ENCODE measurements around the gene PITX3. TPM values are rescaled to one million over a fixed set of nuclear protein-coding genes. Genes with fewer than 3 reads are reported as not detected.

PITX3 gene
- total and polyA plus RNA-seq, 4 donors = not detected

- peaks cover 1 to 21% (median 15%) of the 10 kb centered on the region in 4 donors for H3K4me1 ChIP-seq (ENCODE audit: control insufficient read depth in 4 of 4, insufficient read depth in 4 of 4, low read length in 3 of 4)
- WGBS = 95% methylated on average over 2 of the region's 2 CpGs
- H3K27me3 ChIP-seq (ENCODE audit: control insufficient read depth in 4 of 4, insufficient read depth in 4 of 4, low read length in 3 of 4) = no peaks in the 10 kb centered on the region
These were observed 43.8 kb upstream of the PITX3 start for GRCh38 chr10:102285133-102285532.

GRCh38 chr10:102284531-102284930, 43.2 kb upstream of the PITX3 start:
- peaks cover 1 to 21% (median 16%) of the 10 kb centered on the region in 4 donors for H3K4me1 ChIP-seq (ENCODE audit: control insufficient read depth in 4 of 4, insufficient read depth in 4 of 4, low read length in 3 of 4)
- no peak overlapping the region for H3K9ac ChIP-seq (ENCODE audit: low read depth in 1 of 2, low read length in 2 of 2)
- no peaks in the 10 kb centered on the region for H3K9me3 ChIP-seq (ENCODE audit: control insufficient read depth in 4 of 4, low read length in 3 of 4)
- no peak for TF ChIP-seq RXRA (IDR thresholded peaks at IDR 0.05)
- TF ChIP-seq HNF4A (conservative IDR thresholded peaks at IDR 0.05) = no peak
- TF ChIP-seq RAD21 (IDR thresholded peaks at IDR 0.05) = no peak
- H3K36me3 ChIP-seq (ENCODE audit: control insufficient read depth in 4 of 4, insufficient read depth in 3 of 4, low read depth in 1 of 4, low read length in 3 of 4) = peaks cover 0 to 5% (median under 1%) of the 10 kb centered on the region in 4 donors
- DNase-seq (ENCODE audit: low spot score) = no peak
- H3K27ac ChIP-seq (ENCODE audit: low read depth in 1 of 2, low read length in 2 of 2) = no peak overlapping the region
- H3K4me3 ChIP-seq (ENCODE audit: low read depth in 1 of 3, low read length in 3 of 3) = no peak overlapping the region
- H3K27me3 ChIP-seq (ENCODE audit: control insufficient read depth in 4 of 4, insufficient read depth in 4 of 4, low read length in 3 of 4) = no peaks in the 10 kb centered on the region
- 97% methylated on average over 2 of the region's 2 CpGs for WGBS

More at GRCh38 chr10:102285133-102285532, 43.8 kb upstream of the PITX3 start:
- Histone ChIP-seq H3K9ac (ENCODE audit: low read depth in 1 of 2, low read length in 2 of 2) (no peak overlapping the region), H3K36me3 (ENCODE audit: control insufficient read depth in 4 of 4, insufficient read depth in 3 of 4, low read depth in 1 of 4, low read length in 3 of 4) (peaks cover 0 to 5% (median under 1%) of the 10 kb centered on the region in 4 donors), H3K9me3 (ENCODE audit: control insufficient read depth in 4 of 4, low read length in 3 of 4) (no peaks in the 10 kb centered on the region), H3K4me3 (ENCODE audit: low read depth in 1 of 3, low read length in 3 of 3) (no peak overlapping the region), H3K27ac (ENCODE audit: low read depth in 1 of 2, low read length in 2 of 2) (no peak overlapping the region)
- DNase-seq (ENCODE audit: low spot score) = no peak
- TF ChIP-seq NR2F2 (IDR thresholded peaks at IDR 0.05) (no peak), JUND (IDR thresholded peaks at IDR 0.05) (no peak), RXRA (IDR thresholded peaks at IDR 0.05) (no peak), HNF4G (IDR thresholded peaks at IDR 0.05) (no peak), HNF4A (conservative IDR thresholded peaks at IDR 0.05) (no peak), FOXA2 (IDR thresholded peaks at IDR 0.05) (no peak), TAF1 (conservative IDR thresholded peaks at IDR 0.05) (no peak), GABPA (IDR thresholded peaks at IDR 0.05 in 1 of 2, conservative IDR thresholded peaks at IDR 0.05 in 1 of 2) (no peak)
- TF ChIP-seq, protein P1, sequence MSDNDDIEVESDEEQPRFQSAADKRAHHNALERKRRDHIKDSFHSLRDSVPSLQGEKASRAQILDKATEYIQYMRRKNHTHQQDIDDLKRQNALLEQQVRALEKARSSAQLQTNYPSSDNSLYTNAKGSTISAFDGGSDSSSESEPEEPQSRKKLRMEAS (IDR thresholded peaks at IDR 0.05) = no peak

DNA sequence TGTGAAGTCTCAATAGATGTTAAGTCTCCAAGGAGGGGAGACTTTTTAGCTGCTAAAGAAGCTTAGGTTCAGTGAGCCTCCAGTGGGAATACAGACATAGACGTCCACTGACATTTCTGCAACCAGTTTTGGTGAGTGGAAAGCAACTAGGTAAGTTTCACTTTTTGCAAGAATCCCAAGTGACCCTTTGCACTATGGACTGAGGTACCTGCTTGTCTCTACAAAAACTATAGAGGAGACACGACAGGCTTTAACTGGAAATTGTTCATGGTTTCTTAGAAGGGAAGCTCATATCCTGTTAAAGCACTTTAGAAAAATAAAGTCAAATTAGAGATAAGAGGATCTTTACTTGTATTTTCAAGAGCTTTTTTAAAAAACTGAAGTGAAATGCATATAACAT, 42.6 kb upstream of the PITX3 start:
- peaks cover 2 to 21% (median 16%) of the 10 kb centered on the region in 4 donors for H3K4me1 ChIP-seq (ENCODE audit: control insufficient read depth in 4 of 4, insufficient read depth in 4 of 4, low read length in 3 of 4)
- 24% methylated on average over 2 of the region's 2 CpGs for WGBS

More for the DNA sequence above, 42.6 kb upstream of the PITX3 start:
- Histone ChIP-seq H3K4me3 (ENCODE audit: low read depth in 1 of 3, low read length in 3 of 3) (no peak overlapping the region), H3K27me3 (ENCODE audit: control insufficient read depth in 4 of 4, insufficient read depth in 4 of 4, low read length in 3 of 4) (no peaks in the 10 kb centered on the region), H3K27ac (ENCODE audit: low read depth in 1 of 2, low read length in 2 of 2) (peak overlapping the region in 1 of 2 donors; percentile 56), H3K9me3 (ENCODE audit: control insufficient read depth in 4 of 4, low read length in 3 of 4) (no peaks in the 10 kb centered on the region), H3K36me3 (ENCODE audit: control insufficient read depth in 4 of 4, insufficient read depth in 3 of 4, low read depth in 1 of 4, low read length in 3 of 4) (peaks cover 0 to 5% (median under 1%) of the 10 kb centered on the region in 4 donors), H3K9ac (ENCODE audit: low read depth in 1 of 2, low read length in 2 of 2) (no peak overlapping the region)
- no peak for DNase-seq (ENCODE audit: low spot score)
- TF ChIP-seq EGR1 (IDR thresholded peaks at IDR 0.05; ENCODE audit: low read depth in 2 of 2) = no peak
- no peak for TF ChIP-seq CTCF (IDR thresholded peaks at IDR 0.05; ENCODE audit: low read depth, low read length, missing input control)
- peak; percentile 77 for TF ChIP-seq HNF4G (IDR thresholded peaks at IDR 0.05)
- TF ChIP-seq GABPA (IDR thresholded peaks at IDR 0.05 in 1 of 2, conservative IDR thresholded peaks at IDR 0.05 in 1 of 2) = no peak
- TF ChIP-seq TAF1 (conservative IDR thresholded peaks at IDR 0.05) = no peak
- TF ChIP-seq NR2F2 (IDR thresholded peaks at IDR 0.05) = no peak
- TF ChIP-seq REST (IDR thresholded peaks at IDR 0.05) = peak; percentile 32
- TF ChIP-seq RXRA (IDR thresholded peaks at IDR 0.05) = peak in 1 of 2 donors; percentile 36
- TF ChIP-seq SP1 (IDR thresholded peaks at IDR 0.05) = peak; percentile 71
- TF ChIP-seq HNF4A (conservative IDR thresholded peaks at IDR 0.05) = peak; percentile 86 to 94

Measured in liver (tissue), 9 donors.